H9 (cell line): Measurements from ENCODE around the gene DNMT3L. TPM values are rescaled to one million over a fixed set of nuclear protein-coding genes. Genes with fewer than 3 reads are reported as not detected.
"Not testable (repeated sequence)": the region's sequence is repeated elsewhere in the genome, so short reads cannot be mapped to it uniquely, and the experiment has no call there.

Source experiments
- DNase-seq: peaks from one replicate; pipeline ENCODE4 v3.0.0-alpha.2; 2017
- H2AFZ ChIP-seq: one replicate; pipeline ENCODE4 v1.6.1; 2013; ENCODE audit warnings: mild to moderate bottlenecking, low read length, control low read depth, moderate library complexity
- H2AK5ac ChIP-seq: 2 replicates; pipeline ENCODE4 v1.6.1; 2013; ENCODE audit warnings: low read length, control low read depth, mixed read lengths; ENCODE audit not compliant: insufficient read length
- H2BK120ac ChIP-seq: one replicate; pipeline ENCODE4 v1.6.1; 2013; ENCODE audit warnings: low read depth, mild to moderate bottlenecking, low read length, control low read depth, inconsistent platforms; ENCODE audit not compliant: poor library complexity, severe bottlenecking
- H2BK12ac ChIP-seq: 2 replicates; pipeline ENCODE4 v1.6.1; 2013; ENCODE audit warnings: low read length, control low read depth, mixed read lengths, low read depth; ENCODE audit not compliant: insufficient read length
- H2BK15ac ChIP-seq: 2 replicates; pipeline ENCODE4 v1.6.1; 2013; ENCODE audit warnings: low read depth, low read length, control low read depth
- H2BK20ac ChIP-seq: one replicate; pipeline ENCODE4 v1.6.1; 2013; ENCODE audit warnings: low read depth, mild to moderate bottlenecking, low read length, control low read depth, inconsistent platforms; ENCODE audit not compliant: poor library complexity, severe bottlenecking
- H2BK5ac ChIP-seq: 2 replicates; pipeline ENCODE4 v1.6.1; 2013; ENCODE audit warnings: low read length, control low read depth, mixed read lengths; ENCODE audit not compliant: insufficient read length
- H3K14ac ChIP-seq: 2 replicates; pipeline ENCODE4 v1.6.1; 2013; ENCODE audit warnings: low read length, control low read depth; ENCODE audit not compliant: insufficient read depth
- H3K18ac ChIP-seq: 2 replicates; pipeline ENCODE4 v1.6.1; 2013; ENCODE audit warnings: low read depth, mild to moderate bottlenecking, mixed read lengths, low read length, control low read depth; ENCODE audit not compliant: insufficient read length
- H3K23ac ChIP-seq: 2 replicates; pipeline ENCODE4 v1.6.1; 2013; ENCODE audit warnings: low read length, control low read depth, mixed read lengths, low read depth; ENCODE audit not compliant: insufficient read length
- H3K23me2 ChIP-seq: 2 replicates; pipeline ENCODE4 v1.6.1; 2013; ENCODE audit warnings: low read depth, mild to moderate bottlenecking, mixed read lengths, low read length, control low read depth; ENCODE audit not compliant: insufficient read length, poor library complexity, severe bottlenecking
- H3K27ac ChIP-seq: 2 replicates; pipeline ENCODE4 v1.5.1; 2013; ENCODE audit warnings: low read length, control low read depth, mixed read lengths, low read depth; ENCODE audit not compliant: insufficient read length
- H3K27me3 ChIP-seq: 2 replicates; pipeline ENCODE4 v1.6.1; 2013; ENCODE audit warnings: low read length, control low read depth, inconsistent platforms; ENCODE audit not compliant: insufficient read depth
- H3K4ac ChIP-seq: 2 replicates; pipeline ENCODE4 v1.6.1; 2013; ENCODE audit warnings: low read depth, mild to moderate bottlenecking, control low read depth, inconsistent platforms, low read length, moderate library complexity
- H3K4me1 ChIP-seq: 2 replicates; pipeline ENCODE4 v1.6.1; 2013; ENCODE audit warnings: low read length, control low read depth, inconsistent platforms; ENCODE audit not compliant: insufficient read depth
- H3K4me2 ChIP-seq: 2 replicates; pipeline ENCODE4 v1.6.1; 2013; ENCODE audit warnings: low read length, control low read depth, mixed read lengths; ENCODE audit not compliant: insufficient read length, insufficient read depth
- H3K56ac ChIP-seq: 2 replicates; pipeline ENCODE4 v1.6.1; 2013; ENCODE audit warnings: low read depth, mild to moderate bottlenecking, mixed read lengths, low read length, control low read depth; ENCODE audit not compliant: insufficient read length
- H3K79me1 ChIP-seq: 2 replicates; pipeline ENCODE4 v1.6.1; 2013; ENCODE audit warnings: low read depth, mild to moderate bottlenecking, moderate library complexity, low read length, control low read depth, inconsistent platforms; ENCODE audit not compliant: insufficient read depth, poor library complexity, severe bottlenecking
- H3K79me2 ChIP-seq: 2 replicates; pipeline ENCODE4 v1.6.1; 2013; ENCODE audit warnings: low read length, control low read depth, inconsistent platforms; ENCODE audit not compliant: insufficient read depth
- H3K9ac ChIP-seq: 2 replicates; pipeline ENCODE4 v1.6.1; 2013; ENCODE audit warnings: low read length, control low read depth, mixed read lengths; ENCODE audit not compliant: insufficient read length; ENCODE audit errors: extremely low read depth
- H3K9me3 ChIP-seq: one replicate; pipeline ENCODE4 v1.6.1; 2013; ENCODE audit warnings: low read depth, low read length, inconsistent platforms; ENCODE audit not compliant: control insufficient read depth
- H3T11ph ChIP-seq: one replicate; pipeline ENCODE4 v1.6.1; 2013; ENCODE audit warnings: mild to moderate bottlenecking, low read length, control low read depth, inconsistent platforms
- H4K20me1 ChIP-seq: one replicate; pipeline ENCODE4 v1.6.1; 2013; ENCODE audit not compliant: control insufficient read depth, insufficient read length, insufficient read depth
- H4K5ac ChIP-seq: 2 replicates; pipeline ENCODE4 v1.6.1; 2013; ENCODE audit warnings: low read depth, mild to moderate bottlenecking, mixed read lengths, low read length, control low read depth; ENCODE audit not compliant: insufficient read length
- H4K8ac ChIP-seq: replicated peaks from 2 replicates; pipeline ENCODE4 v1.6.1; 2013; ENCODE audit warnings: low read length, control low read depth, mixed read lengths, low read depth; ENCODE audit not compliant: insufficient read length
- H4K91ac ChIP-seq: 2 replicates; pipeline ENCODE4 v1.6.1; 2013; ENCODE audit warnings: low read depth, mild to moderate bottlenecking, moderate library complexity, mixed read lengths, low read length, control low read depth; ENCODE audit not compliant: insufficient read length
- H3K27ac Mint-ChIP-seq, 3 experiments: 2 replicates in 2 of 3; 3 replicates in 1 of 3; pipeline ENCODE4 v1.8.0; 2020 to 2021; ENCODE audit warnings: mixed read lengths in 3 of 3, mild to moderate bottlenecking in 1 of 3, moderate library complexity in 1 of 3
- H3K27me3 Mint-ChIP-seq: 2 replicates; pipeline ENCODE4 v1.8.0; 2021; ENCODE audit warnings: low read depth, mild to moderate bottlenecking, moderate library complexity, mixed read lengths
- H3K36me3 Mint-ChIP-seq, 3 experiments: 2 replicates in 2 of 3; 3 replicates in 1 of 3; pipeline ENCODE4 v1.8.0; 2020 to 2021; ENCODE audit warnings: low read depth in 3 of 3, mixed read lengths in 3 of 3; ENCODE audit not compliant: insufficient read depth in 1 of 3
- H3K4me1 Mint-ChIP-seq, 2 experiments: 2 replicates each; pipeline ENCODE4 v1.8.0; 2020; ENCODE audit warnings: mixed read lengths in 2 of 2
- H3K4me3 Mint-ChIP-seq, 2 experiments: 2 replicates in 1 of 2; 3 replicates in 1 of 2; pipeline ENCODE4 v1.8.0; 2020 to 2021; ENCODE audit warnings: mild to moderate bottlenecking in 2 of 2, mixed read lengths in 2 of 2, moderate library complexity in 1 of 2
- H3K9me3 Mint-ChIP-seq, 2 experiments: 2 replicates in 1 of 2; 3 replicates in 1 of 2; pipeline ENCODE4 v1.8.0; 2020; ENCODE audit warnings: mild to moderate bottlenecking in 2 of 2, mixed read lengths in 2 of 2, moderate library complexity in 1 of 2
- WGBS: extraction: QIAGEN DNeasy Blood & Tissue Kit; methylation state at CpG from one replicate; pipeline ENCODE4 v1.1.7; 2013; ENCODE audit warnings: missing lambda C conversion rate, low lambda C conversion rate, mixed read lengths; ENCODE audit not compliant: insufficient read length; ENCODE audit errors: extremely low coverage; 5-methylcytosine and 5-hydroxymethylcytosine counted together
- total RNA-seq: library from RNA; stranded (reverse); gene quantifications from 2 replicates; pipeline ENCODE4 v1.2.1, GENCODE V29; 2021

Gene DNMT3L
- total RNA-seq, 1 experiment from 2014 or later, result 0.77 TPM

DNA sequence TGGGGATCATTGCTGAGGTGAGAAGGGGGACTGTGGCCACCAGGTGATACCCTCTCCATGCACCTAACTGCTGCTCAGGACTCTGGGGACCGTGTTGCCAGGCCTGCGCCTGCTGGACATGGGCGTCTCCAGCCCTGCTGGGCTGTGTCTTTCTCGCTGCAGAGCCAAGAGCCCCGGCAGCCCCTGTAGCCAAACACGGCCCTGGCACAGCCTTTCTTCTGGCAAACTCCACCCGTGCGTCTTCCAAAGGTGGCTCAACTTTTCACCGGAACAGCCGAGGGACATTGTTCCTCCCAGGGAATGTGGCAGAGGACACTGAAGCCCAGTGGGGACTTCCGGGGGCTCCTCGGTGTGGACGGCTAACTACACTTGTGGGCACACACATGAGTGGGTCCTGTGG lies 33.6 kb downstream of the DNMT3L start:
- H4K5ac ChIP-seq, H3K27ac ChIP-seq, H3K23ac ChIP-seq, H3K23me2 ChIP-seq, H3K36me3 Mint-ChIP-seq, H2AK5ac ChIP-seq, H4K91ac ChIP-seq, H3T11ph ChIP-seq, H3K4me2 ChIP-seq, H3K14ac ChIP-seq, H3K4me1 Mint-ChIP-seq, H2BK12ac ChIP-seq, H2BK15ac ChIP-seq, H3K27me3 Mint-ChIP-seq, H3K79me1 ChIP-seq, H3K18ac ChIP-seq, H4K20me1 ChIP-seq, H3K9me3 ChIP-seq, H3K56ac ChIP-seq, H3K4me1 ChIP-seq, H3K27me3 ChIP-seq, H4K8ac ChIP-seq, H2BK5ac ChIP-seq, H3K79me2 ChIP-seq, DNase-seq, H3K4me3 Mint-ChIP-seq, H3K9ac ChIP-seq, H3K27ac Mint-ChIP-seq, H2BK120ac ChIP-seq, H2AFZ ChIP-seq, H3K9me3 Mint-ChIP-seq, H3K4ac ChIP-seq, H2BK20ac ChIP-seq: not testable (repeated sequence)
- WGBS, result no CpG with 5 or more reads among the region's 13 CpGs

DNA sequence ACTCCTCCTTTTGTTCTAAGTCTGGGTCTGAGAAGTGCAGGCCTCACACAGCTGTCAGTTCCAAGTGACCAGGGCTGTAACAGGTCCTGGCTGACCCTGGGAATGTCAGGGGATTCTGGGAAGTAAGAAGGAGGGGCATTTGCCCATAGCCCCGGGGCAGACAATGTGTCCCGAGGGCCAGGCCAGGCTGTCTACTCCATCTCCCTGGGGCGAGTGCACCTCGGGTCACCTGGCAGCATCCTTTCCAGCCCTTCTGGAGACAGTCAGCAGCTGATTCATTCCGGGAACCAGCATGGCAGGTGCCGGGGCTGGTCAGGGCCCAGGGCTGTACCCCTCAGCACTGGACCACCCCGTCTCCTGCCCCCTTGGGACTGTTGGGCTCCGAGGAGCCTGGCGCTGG lies 34.1 kb downstream of the DNMT3L start:
- H3K9me3 ChIP-seq, H3T11ph ChIP-seq, H3K79me1 ChIP-seq, H2BK15ac ChIP-seq, H4K5ac ChIP-seq, H3K27ac ChIP-seq, H3K9ac ChIP-seq, H3K27me3 Mint-ChIP-seq, H2BK20ac ChIP-seq, H2AK5ac ChIP-seq, H3K27me3 ChIP-seq, H3K56ac ChIP-seq, H2BK5ac ChIP-seq, H3K23ac ChIP-seq, H2BK120ac ChIP-seq, H4K8ac ChIP-seq, H2BK12ac ChIP-seq, H4K91ac ChIP-seq, H4K20me1 ChIP-seq, H2AFZ ChIP-seq, H3K9me3 Mint-ChIP-seq, DNase-seq, H3K4me2 ChIP-seq, H3K14ac ChIP-seq, H3K4me3 Mint-ChIP-seq, H3K18ac ChIP-seq, H3K79me2 ChIP-seq, H3K27ac Mint-ChIP-seq, H3K4me1 Mint-ChIP-seq, H3K4ac ChIP-seq, H3K23me2 ChIP-seq, H3K4me1 ChIP-seq, H3K36me3 Mint-ChIP-seq: not testable (repeated sequence)
- no CpG with 5 or more reads among the region's 9 CpGs for WGBS
